Activated naive CD4-positive, alpha-beta T cell treated with anti-CD3 and anti-CD28 coated beads, Interleukin-2, amount 10 ng/mL, durations not matched to agents 7 days and 5 days (primary cell): ENCODE measurements around the gene HMGN2.
"Not testable (repeated sequence)": the region's sequence is repeated elsewhere in the genome, so short reads cannot be mapped to it uniquely, and the experiment has no call there.

Source experiments
- CTCF ChIA-PET: fragments of 350-600 bp; sonication (Branson Sonifier 250); formaldehyde crosslinking; loops from one replicate; lab custom pipeline; 2021; ENCODE audit warnings: antibody characterized with exemption; lab: Charles Lee
- DNase-seq: peaks from one replicate; pipeline ENCODE4 v3.0.0-alpha.2; 2020
- H3K27ac Mint-ChIP-seq: one replicate; pipeline ENCODE4 v1.8.0; 2021; ENCODE audit warnings: mild to moderate bottlenecking, moderate library complexity, mixed read lengths
- H3K27me3 Mint-ChIP-seq: one replicate; pipeline ENCODE4 v1.8.0; 2021; ENCODE audit warnings: mild to moderate bottlenecking, mixed read lengths
- H3K36me3 Mint-ChIP-seq: one replicate; pipeline ENCODE4 v1.8.0; 2021; ENCODE audit warnings: mixed read lengths
- H3K4me1 Mint-ChIP-seq: one replicate; pipeline ENCODE4 v1.8.0; 2021; ENCODE audit warnings: mixed read lengths
- H3K4me3 Mint-ChIP-seq: one replicate; pipeline ENCODE4 v1.8.0; 2021; ENCODE audit warnings: mild to moderate bottlenecking, moderate library complexity, mixed read lengths
- H3K9me3 Mint-ChIP-seq: one replicate; pipeline ENCODE4 v1.8.0; 2021; ENCODE audit warnings: mixed read lengths

Gene HMGN2

DNA sequence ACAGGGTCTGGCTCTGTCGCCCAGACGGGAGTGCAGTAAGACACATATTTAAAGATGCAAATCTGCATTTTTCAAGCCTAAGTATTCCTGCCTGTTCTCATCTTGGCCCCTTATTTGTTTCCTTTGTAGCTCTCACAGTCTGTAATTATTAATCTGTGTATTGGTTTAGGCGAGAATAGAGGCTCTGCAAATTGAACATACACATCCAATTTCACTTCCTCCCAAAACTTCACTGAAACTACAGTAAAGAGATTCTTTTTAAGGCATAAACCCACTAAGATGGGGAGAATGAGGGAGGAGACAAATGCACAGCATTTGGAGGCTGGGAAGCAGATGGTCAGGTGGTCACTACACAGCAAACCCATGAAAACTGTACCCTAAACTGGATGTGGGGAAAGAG lies 21.0 kb downstream of the HMGN2 start:
- Mint-ChIP-seq H3K36me3 (no peaks in the 10 kb centered on the region), H3K4me1 (peaks cover 10% of the 10 kb centered on the region), H3K27ac (no peak overlapping the region), H3K9me3 (no peaks in the 10 kb centered on the region), H3K27me3 (peaks cover 17% of the 10 kb centered on the region), H3K4me3 (no peak overlapping the region)
- CTCF ChIA-PET = no interaction called here
- DNase-seq = no peak

DNA sequence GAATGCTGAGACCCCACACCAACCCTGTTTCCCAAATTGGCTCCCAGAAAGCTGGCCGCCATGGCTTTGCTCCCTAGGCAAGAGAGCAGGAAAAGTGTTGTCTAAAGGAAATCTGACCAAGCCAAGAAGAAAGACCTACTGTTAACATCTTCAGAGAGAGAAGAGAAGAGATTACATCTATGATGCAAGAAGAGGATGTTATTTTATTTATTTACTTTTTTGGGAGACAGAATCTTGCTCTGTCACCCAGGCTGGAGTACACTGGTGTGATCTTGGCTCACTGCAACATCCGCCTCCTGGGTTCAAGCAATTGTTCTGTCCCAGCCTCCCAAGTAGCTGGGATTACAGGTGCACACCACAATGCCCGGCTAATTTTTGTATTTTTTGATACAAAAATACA lies 21.7 kb downstream of the HMGN2 start:
- H3K4me3 Mint-ChIP-seq = no peak overlapping the region
- CTCF ChIA-PET = no interaction called here
- H3K9me3 Mint-ChIP-seq = no peaks in the 10 kb centered on the region
- H3K27me3 Mint-ChIP-seq = peaks cover 17% of the 10 kb centered on the region
- H3K27ac Mint-ChIP-seq = no peak overlapping the region
- H3K36me3 Mint-ChIP-seq = no peaks in the 10 kb centered on the region
- H3K4me1 Mint-ChIP-seq = peaks cover 14% of the 10 kb centered on the region
- DNase-seq = no peak

DNA sequence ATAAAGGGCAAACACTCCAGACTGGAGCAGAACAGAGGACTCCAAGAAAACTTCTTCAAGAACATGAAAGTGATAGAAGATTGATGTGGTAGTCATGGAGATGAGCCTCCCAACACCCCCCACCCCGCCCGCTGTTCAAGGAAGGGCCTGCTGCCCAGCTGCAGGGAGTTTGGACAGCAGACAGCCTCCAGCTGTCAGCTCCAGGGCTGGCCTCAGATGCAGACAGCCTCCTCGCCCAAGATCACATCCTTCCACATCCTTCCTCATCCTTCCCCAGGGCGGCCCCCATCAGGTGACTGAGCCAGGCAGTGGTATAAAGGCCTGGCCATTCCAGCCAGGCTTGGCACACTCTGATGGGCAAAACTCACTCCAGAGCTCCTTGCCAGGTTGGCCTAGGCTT lies 24.6 kb downstream of the HMGN2 start:
- Mint-ChIP-seq H3K4me3 (no peak overlapping the region), H3K27ac (no peak overlapping the region), H3K9me3 (no peaks in the 10 kb centered on the region), H3K36me3 (no peaks in the 10 kb centered on the region), H3K27me3 (peaks cover 10% of the 10 kb centered on the region), H3K4me1 (peaks cover 29% of the 10 kb centered on the region)
- DNase-seq = no peak
- CTCF ChIA-PET = interaction anchor here (0.7 to 1.1 kb wide), 3 partner anchors 168 to 293 kb away, joined by 3 read pairs; no protein-coding TSS in a partner anchor

DNA sequence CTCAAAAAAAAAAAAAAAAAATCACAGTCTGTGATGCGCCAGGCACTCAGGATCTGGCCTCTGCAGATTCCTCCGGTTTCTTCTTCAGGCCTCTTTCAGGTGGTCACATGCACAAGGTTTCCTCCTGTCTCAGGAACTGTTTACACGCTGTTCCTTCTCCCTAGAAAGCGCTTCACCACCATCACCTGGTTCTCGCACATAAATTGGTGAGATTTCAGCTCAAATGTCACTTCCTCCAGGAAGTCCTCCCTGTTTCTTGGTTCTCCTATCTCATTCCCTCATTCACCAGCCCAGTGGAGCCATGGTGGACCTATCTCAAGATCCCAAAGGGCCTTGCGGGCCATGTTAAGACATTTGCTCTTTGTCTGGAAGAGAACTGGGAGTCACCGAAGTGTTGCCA lies 26.7 kb downstream of the HMGN2 start:
- peaks cover 37% of the 10 kb centered on the region for H3K4me1 Mint-ChIP-seq
- DNase-seq = no peak
- H3K27me3 Mint-ChIP-seq = peaks cover under 1% of the 10 kb centered on the region
- H3K27ac Mint-ChIP-seq = peak overlapping the region; percentile 9
- H3K36me3 Mint-ChIP-seq = no peaks in the 10 kb centered on the region
- CTCF ChIA-PET = interaction anchor here (1.6 to 5.5 kb wide), 2 partner anchors 40 to 82 kb away, joined by 3 to 51 read pairs; no protein-coding TSS in a partner anchor
- no peaks in the 10 kb centered on the region for H3K9me3 Mint-ChIP-seq
- peak overlapping the region; percentile 31 for H3K4me3 Mint-ChIP-seq

DNA sequence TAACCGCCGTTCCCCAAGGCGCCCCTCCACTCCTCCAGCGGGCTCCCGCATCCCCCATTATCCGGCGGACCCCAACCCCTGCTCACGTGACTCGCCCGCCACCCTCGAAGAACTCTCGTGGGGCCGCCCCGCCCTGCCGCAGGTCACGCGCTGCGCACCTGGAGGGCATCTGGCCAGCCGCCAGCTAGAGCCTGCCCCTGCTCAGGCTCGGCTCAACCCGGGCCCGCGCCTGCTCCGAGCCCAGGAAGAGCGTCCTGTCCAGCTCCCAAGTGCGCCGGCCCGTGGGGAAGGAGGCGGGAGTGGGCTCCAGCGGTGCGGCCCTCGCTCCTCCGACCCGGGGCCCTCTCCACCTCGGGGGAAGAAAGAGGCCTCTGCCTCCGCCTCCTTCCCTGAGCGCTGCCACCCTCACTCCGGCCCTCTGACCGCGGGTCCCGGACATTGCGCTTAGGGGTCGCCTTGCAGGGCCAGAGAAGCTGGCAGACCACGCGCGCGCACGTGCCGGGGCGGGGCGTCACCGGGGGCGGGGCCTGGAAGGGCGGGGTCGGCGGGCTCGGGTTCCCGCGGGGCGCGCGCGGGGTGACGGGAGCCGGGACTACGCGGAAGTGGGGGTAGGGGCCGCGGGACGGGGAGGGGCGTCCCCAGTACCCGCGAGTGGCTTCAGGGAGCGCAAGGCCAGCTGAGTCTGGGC lies 28.4 kb downstream of the HMGN2 start:
- Mint-ChIP-seq H3K36me3 (no peaks in the 10 kb centered on the region), H3K4me1 (peaks cover 37% of the 10 kb centered on the region), H3K9me3 (no peaks in the 10 kb centered on the region), H3K27ac (peak overlapping the region; percentile 95), H3K27me3 (no peaks in the 10 kb centered on the region), H3K4me3 (peak overlapping the region; percentile 83)
- CTCF ChIA-PET = interaction anchor here (0.9 to 5.5 kb wide), 26 partner anchors 10 to 400 kb away, joined by 3 to 51 read pairs (median 4); partner anchors contain the start of genes GPATCH3 and RPS6KA1
- peak; percentile 91 for DNase-seq

DNA sequence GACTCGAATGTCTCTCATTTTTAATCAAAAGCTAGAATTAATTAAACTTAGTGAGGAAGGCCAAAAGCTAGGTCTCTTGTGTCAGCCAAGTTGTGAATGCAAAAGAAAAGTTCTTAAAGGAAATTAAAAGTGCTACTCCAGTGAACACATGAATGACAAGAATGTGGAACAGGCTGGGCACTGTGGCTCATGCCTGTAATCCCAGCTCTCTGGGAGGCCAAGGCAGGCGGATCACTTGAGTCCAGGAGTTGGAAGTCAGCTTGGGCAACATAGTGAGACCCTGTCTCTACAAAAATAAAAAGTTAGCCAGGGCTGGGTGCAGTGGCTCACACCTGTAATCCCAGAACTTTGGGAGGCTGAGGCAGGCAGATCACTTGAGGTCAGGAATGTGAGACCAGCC lies 38.5 kb downstream of the HMGN2 start:
- H3K36me3 Mint-ChIP-seq, H3K27ac Mint-ChIP-seq, H3K4me1 Mint-ChIP-seq, DNase-seq, H3K9me3 Mint-ChIP-seq, H3K4me3 Mint-ChIP-seq, H3K27me3 Mint-ChIP-seq: not testable (repeated sequence)
- CTCF ChIA-PET = interaction anchor here (1.2 kb wide), 1 partner anchor 10 kb away, joined by 4 read pairs; no protein-coding TSS in a partner anchor

DNA sequence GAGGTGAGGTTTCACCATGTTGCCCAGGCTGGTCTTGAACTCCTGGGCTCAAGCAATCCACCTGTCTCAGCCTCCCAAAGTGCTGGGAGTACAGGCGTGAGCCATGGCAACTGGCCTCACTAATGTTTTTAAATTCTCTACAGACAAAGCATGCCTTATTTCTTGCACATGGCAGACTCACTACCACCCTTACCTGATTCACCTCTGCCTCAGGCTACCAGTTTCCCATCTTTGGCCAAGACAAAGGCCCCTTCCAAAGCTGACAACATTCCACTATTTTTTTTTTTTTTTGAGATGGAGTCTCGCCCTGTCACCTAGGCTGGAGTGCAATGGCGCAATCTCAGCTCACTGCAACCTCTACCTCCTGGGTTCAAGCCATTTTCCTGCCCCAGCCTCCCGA lies 43.6 kb downstream of the HMGN2 start:
- CTCF ChIA-PET, DNase-seq, H3K4me3 Mint-ChIP-seq, H3K9me3 Mint-ChIP-seq, H3K27ac Mint-ChIP-seq, H3K36me3 Mint-ChIP-seq, H3K4me1 Mint-ChIP-seq: not testable (repeated sequence)
- peaks cover 43% of the 10 kb centered on the region for H3K27me3 Mint-ChIP-seq

DNA sequence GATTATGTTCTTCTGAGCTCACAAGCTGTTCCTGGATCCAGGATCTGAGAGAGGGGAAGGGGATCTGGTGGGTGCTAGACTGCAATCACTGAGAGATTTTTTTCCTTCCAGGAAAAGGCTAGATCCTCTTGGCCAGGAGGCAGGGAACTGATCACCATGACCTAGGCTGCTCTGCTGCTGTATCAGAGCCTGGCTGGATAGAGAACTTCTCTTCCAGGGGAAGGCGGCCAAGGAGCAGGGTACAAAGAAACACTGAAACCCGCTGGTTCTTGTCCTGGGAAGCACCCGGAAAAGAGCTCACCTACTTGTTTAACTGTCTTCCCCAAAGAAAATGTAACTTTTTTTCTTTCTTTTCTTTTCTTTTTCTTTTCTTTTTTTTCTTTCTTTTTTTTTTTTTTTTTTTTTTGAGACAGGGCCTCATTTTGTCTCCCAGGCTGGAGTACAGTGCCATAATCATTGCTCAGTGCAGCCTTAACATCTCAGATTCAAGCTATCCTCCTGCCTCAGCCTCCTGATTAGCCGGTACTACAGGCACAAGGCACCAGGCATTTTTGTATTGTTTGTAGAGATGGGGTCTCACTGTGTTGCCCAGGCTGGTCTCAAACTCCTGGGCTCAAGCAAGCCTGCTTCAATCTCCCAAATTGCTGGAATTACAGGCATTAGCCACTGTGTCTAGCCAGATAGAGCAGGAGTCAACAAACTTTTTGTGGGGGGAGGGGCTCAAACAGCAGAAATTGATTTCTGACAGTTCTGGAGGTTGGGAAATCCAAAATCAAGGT lies 44.9 kb downstream of the HMGN2 start:
- H3K4me3 Mint-ChIP-seq = no peak overlapping the region
- no peak for DNase-seq
- CTCF ChIA-PET = interaction anchor here (1.4 kb wide), 1 partner anchor 25 kb away, joined by 4 read pairs; no protein-coding TSS in a partner anchor
- H3K27me3 Mint-ChIP-seq = peaks cover 52% of the 10 kb centered on the region
- H3K27ac Mint-ChIP-seq = no peak overlapping the region
- H3K4me1 Mint-ChIP-seq = no peaks in the 10 kb centered on the region
- no peaks in the 10 kb centered on the region for H3K36me3 Mint-ChIP-seq
- H3K9me3 Mint-ChIP-seq = no peaks in the 10 kb centered on the region

DNA sequence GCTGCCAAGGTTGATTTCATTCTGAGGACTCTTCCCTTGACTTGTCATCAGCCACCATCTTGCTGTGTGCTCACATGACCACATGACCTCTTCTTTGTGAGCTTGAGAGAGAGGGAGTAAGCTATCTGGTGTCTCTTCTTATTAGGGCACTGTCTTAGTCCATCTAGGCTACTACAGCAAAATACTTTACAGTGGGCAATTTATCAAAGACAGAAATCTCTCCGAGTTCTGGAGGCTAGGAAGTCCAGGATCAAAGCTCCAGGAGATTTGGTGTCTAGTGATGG lies 45.5 kb downstream of the HMGN2 start:
- DNase-seq = no peak
- CTCF ChIA-PET = interaction anchor here (1.4 kb wide), 1 partner anchor 25 kb away, joined by 4 read pairs; no protein-coding TSS in a partner anchor
- Mint-ChIP-seq H3K4me1 (no peaks in the 10 kb centered on the region), H3K27me3 (peaks cover 58% of the 10 kb centered on the region), H3K4me3 (no peak overlapping the region), H3K36me3 (no peaks in the 10 kb centered on the region), H3K9me3 (no peaks in the 10 kb centered on the region), H3K27ac (no peak overlapping the region)

GRCh38 chr1:26518355-26518754 lies 46.1 kb downstream of the HMGN2 start:
- Mint-ChIP-seq H3K36me3 (no peaks in the 10 kb centered on the region), H3K9me3 (no peaks in the 10 kb centered on the region), H3K27ac (no peak overlapping the region), H3K4me3 (no peak overlapping the region), H3K27me3 (peaks cover 64% of the 10 kb centered on the region), H3K4me1 (no peaks in the 10 kb centered on the region)
- CTCF ChIA-PET = no interaction called here
- DNase-seq = no peak

DNA sequence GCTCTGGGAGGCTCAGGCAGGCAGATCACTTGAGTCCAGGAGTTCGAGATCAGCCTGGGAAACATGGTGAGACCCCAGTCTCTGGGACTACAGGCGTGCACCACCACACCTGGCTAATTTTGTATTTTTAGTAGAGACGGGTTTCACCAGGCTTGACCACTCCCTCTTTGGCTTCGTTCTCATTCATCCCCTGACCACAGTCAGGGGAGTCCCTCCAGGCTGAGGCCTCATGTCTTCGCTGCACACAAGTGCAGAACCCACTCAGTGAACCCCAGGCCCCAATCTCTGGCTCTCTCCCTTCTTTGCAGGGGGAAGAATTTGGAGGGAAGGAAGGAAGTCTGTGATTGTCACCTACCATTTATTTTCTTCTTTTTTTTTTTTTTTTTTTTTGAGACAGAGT lies 48.1 kb downstream of the HMGN2 start:
- Mint-ChIP-seq H3K27me3 (peaks cover 84% of the 10 kb centered on the region), H3K27ac (no peak overlapping the region), H3K4me1 (peaks cover 7% of the 10 kb centered on the region), H3K9me3 (no peaks in the 10 kb centered on the region), H3K36me3 (no peaks in the 10 kb centered on the region), H3K4me3 (no peak overlapping the region)
- CTCF ChIA-PET = interaction anchor here (2.0 kb wide), 1 partner anchor 18 kb away, joined by 6 read pairs; no protein-coding TSS in a partner anchor
- no peak for DNase-seq

DNA sequence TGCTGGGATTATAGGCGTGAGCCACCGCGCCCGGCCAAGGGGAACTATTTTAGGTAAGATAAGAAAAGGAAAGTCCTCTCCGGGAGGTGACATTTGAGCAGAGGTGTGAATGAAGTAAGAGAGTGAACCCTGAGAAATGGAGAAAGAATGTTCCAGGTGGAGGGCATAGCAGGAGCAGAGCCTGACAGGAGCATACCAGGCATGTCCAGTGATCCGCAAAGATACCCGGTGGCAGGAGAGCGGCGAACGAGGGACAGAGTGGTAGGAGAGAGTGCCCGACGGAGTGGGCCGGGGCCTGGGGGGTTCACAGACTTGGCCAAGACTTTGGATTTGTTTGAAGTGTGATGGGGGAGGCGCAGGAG lies 49.4 kb downstream of the HMGN2 start:
- H3K36me3 Mint-ChIP-seq = no peaks in the 10 kb centered on the region
- no peak overlapping the region for H3K27ac Mint-ChIP-seq
- H3K4me1 Mint-ChIP-seq = peaks cover 7% of the 10 kb centered on the region
- no peak overlapping the region for H3K4me3 Mint-ChIP-seq
- H3K27me3 Mint-ChIP-seq = peaks cover 80% of the 10 kb centered on the region
- DNase-seq = no peak
- no peaks in the 10 kb centered on the region for H3K9me3 Mint-ChIP-seq
- CTCF ChIA-PET = interaction anchor here (2.0 kb wide), 1 partner anchor 16 kb away, joined by 6 read pairs; no protein-coding TSS in a partner anchor

GRCh38 chr1:26522073-26522472 lies 49.8 kb downstream of the HMGN2 start:
- no peak for DNase-seq
- Mint-ChIP-seq H3K36me3 (no peaks in the 10 kb centered on the region), H3K9me3 (no peaks in the 10 kb centered on the region), H3K4me3 (no peak overlapping the region), H3K27ac (no peak overlapping the region), H3K4me1 (peaks cover 7% of the 10 kb centered on the region), H3K27me3 (peaks cover 76% of the 10 kb centered on the region)
- CTCF ChIA-PET = interaction anchor here (1.2 to 2.0 kb wide), 2 partner anchors 16 to 20 kb away, joined by 6 read pairs; no protein-coding TSS in a partner anchor

- Mint-ChIP-seq H3K27me3 (peaks cover 71% of the 10 kb centered on the region), H3K4me1 (peaks cover 10% of the 10 kb centered on the region), H3K9me3 (no peaks in the 10 kb centered on the region), H3K4me3 (no peak overlapping the region), H3K36me3 (no peaks in the 10 kb centered on the region), H3K27ac (no peak overlapping the region)
- DNase-seq = no peak
- CTCF ChIA-PET = interaction anchor here (0.9 to 3.7 kb wide), 4 partner anchors 14 to 24 kb away, joined by 3 to 16 read pairs (median 4); no protein-coding TSS in a partner anchor
These were observed 51.9 kb downstream of the HMGN2 start for GRCh38 chr1:26524181-26524580.
